ENCODE data around the gene PKNOX2.

The PKNOX2 gene

DNA sequence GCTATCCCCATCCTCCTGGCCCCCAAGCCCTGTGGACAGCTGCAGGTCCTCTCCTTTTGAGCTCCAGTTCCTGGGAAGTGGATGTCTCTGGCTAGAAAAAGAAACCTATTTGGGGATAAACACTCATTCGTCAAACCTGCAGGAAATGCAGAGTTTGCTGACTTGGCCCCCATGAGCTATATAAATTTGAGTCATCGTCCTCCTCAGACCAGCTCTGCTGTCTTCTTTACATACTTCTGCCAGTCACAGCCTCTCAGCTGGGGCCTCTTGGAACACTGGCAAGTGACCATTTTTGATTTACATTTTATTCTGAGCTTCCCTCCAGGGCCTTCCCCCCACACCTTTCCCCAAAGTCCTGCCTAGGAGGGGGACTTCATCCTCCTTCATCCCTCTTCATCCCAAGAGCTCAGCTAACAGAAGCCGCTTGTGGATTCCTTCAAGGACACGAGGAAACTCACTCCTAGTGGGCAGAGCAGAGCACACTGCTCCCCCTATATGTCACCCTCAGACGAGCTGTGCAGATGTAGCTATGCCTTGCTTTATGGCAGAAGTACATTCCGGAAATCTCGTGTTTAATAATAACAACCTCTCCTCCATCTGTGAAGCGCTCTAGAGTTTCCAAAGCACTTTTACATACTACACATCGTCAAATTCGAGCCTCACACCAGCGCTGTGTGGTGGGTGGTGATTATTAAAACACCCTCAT is 199.7 kb downstream of the PKNOX2 start:
- no peak for TF ChIP-seq EZH2phosphoT487 (IDR thresholded peaks at IDR 0.05; ENCODE audit: low read depth)
- 0 out of 2 replicates have a peak, but pooled peaks have one; percentile 6 for TF ChIP-seq CTCF (IDR thresholded peaks at IDR 0.05; ENCODE audit: low read depth, low read length)
- Histone ChIP-seq H3K27ac (ENCODE audit: low read length) (no peak overlapping the region), H3K4me1 (ENCODE audit: low read length) (peaks cover 14% of the 10 kb centered on the region)

GRCh38 chr11:125365196-125365931 is 200.8 kb downstream of the PKNOX2 start:
- no peak overlapping the region for H3K27ac ChIP-seq (ENCODE audit: low read length)
- TF ChIP-seq EZH2phosphoT487 (IDR thresholded peaks at IDR 0.05; ENCODE audit: low read depth) = no peak
- TF ChIP-seq CTCF (IDR thresholded peaks at IDR 0.05; ENCODE audit: low read depth, low read length) = no peak
- peaks cover 9% of the 10 kb centered on the region for H3K4me1 ChIP-seq (ENCODE audit: low read length)

More for the DNA sequence above, 199.7 kb downstream of the PKNOX2 start:
- H3K4me2 ChIP-seq (ENCODE audit: low read length) = peak overlapping the region; percentile 43
- H3K9ac ChIP-seq (ENCODE audit: low read length) = no peak overlapping the region
- H3K36me3 ChIP-seq (replicated peaks; ENCODE audit: low read depth, low read length) = no peaks in the 10 kb centered on the region
- no peaks in the 10 kb centered on the region for H4K20me1 ChIP-seq (ENCODE audit: insufficient read depth, low read length)
- peaks cover 25% of the 10 kb centered on the region for H3K27me3 ChIP-seq (ENCODE audit: low read depth, low read length)
- no peaks in the 10 kb centered on the region for H3K9me3 ChIP-seq (ENCODE audit: insufficient read depth, low read length)
- H3K79me2 ChIP-seq (ENCODE audit: low read length) = no peaks in the 10 kb centered on the region
- no peak overlapping the region for H2AFZ ChIP-seq (ENCODE audit: low read depth, low read length)
- no peak overlapping the region for H3K4me3 ChIP-seq (ENCODE audit: low read length)

GRCh38 chr11:125367710-125368109 is 203.2 kb downstream of the PKNOX2 start:
- Histone ChIP-seq H3K36me3 (replicated peaks; ENCODE audit: low read depth, low read length) (no peaks in the 10 kb centered on the region), H2AFZ (ENCODE audit: low read depth, low read length) (no peak overlapping the region), H4K20me1 (ENCODE audit: insufficient read depth, low read length) (no peaks in the 10 kb centered on the region), H3K4me1 (ENCODE audit: low read length) (peaks cover 9% of the 10 kb centered on the region), H3K4me3 (ENCODE audit: low read length) (no peak overlapping the region), H3K79me2 (ENCODE audit: low read length) (no peaks in the 10 kb centered on the region), H3K9me3 (ENCODE audit: insufficient read depth, low read length) (no peaks in the 10 kb centered on the region), H3K4me2 (ENCODE audit: low read length) (no peak overlapping the region), H3K27ac (ENCODE audit: low read length) (no peak overlapping the region), H3K9ac (ENCODE audit: low read length) (no peak overlapping the region), H3K27me3 (ENCODE audit: low read depth, low read length) (peaks cover 44% of the 10 kb centered on the region)
- TF ChIP-seq CTCF (IDR thresholded peaks at IDR 0.05; ENCODE audit: low read depth, low read length) (no peak), EZH2phosphoT487 (IDR thresholded peaks at IDR 0.05; ENCODE audit: low read depth) (no peak)

More at GRCh38 chr11:125365196-125365931, 200.8 kb downstream of the PKNOX2 start:
- Histone ChIP-seq H4K20me1 (ENCODE audit: insufficient read depth, low read length) (no peaks in the 10 kb centered on the region), H3K9me3 (ENCODE audit: insufficient read depth, low read length) (no peaks in the 10 kb centered on the region), H3K4me2 (ENCODE audit: low read length) (no peak overlapping the region), H3K79me2 (ENCODE audit: low read length) (no peaks in the 10 kb centered on the region), H3K36me3 (replicated peaks; ENCODE audit: low read depth, low read length) (no peaks in the 10 kb centered on the region), H3K4me3 (ENCODE audit: low read length) (no peak overlapping the region), H3K27me3 (ENCODE audit: low read depth, low read length) (peaks cover 26% of the 10 kb centered on the region), H3K9ac (ENCODE audit: low read length) (no peak overlapping the region), H2AFZ (ENCODE audit: low read depth, low read length) (no peak overlapping the region)

DNA sequence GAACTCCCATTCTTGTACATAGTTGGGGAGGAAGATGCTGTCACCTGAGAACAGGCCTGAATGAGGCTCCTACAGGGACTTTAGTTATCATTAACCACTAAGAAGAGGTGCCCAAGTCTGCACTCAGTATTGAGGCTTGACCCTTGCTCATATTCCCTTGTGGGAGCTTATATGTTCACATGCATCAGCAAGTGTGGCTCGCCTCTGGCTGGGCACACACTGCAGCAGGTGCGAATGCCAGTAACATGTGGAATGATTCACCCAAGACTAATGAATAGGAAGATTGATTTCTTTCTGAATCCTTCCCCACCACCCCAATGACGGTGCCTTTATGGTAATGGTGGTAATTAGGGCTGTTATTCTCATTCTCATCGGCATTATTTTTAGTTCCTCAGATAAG is 204.2 kb downstream of the PKNOX2 start:
- Histone ChIP-seq H3K4me3 (ENCODE audit: low read length) (no peak overlapping the region), H3K27ac (ENCODE audit: low read length) (no peak overlapping the region), H3K79me2 (ENCODE audit: low read length) (no peaks in the 10 kb centered on the region), H2AFZ (ENCODE audit: low read depth, low read length) (no peak overlapping the region), H3K4me2 (ENCODE audit: low read length) (no peak overlapping the region), H3K4me1 (ENCODE audit: low read length) (peaks cover 6% of the 10 kb centered on the region), H3K9ac (ENCODE audit: low read length) (no peak overlapping the region), H3K9me3 (ENCODE audit: insufficient read depth, low read length) (no peaks in the 10 kb centered on the region), H3K27me3 (ENCODE audit: low read depth, low read length) (peaks cover 42% of the 10 kb centered on the region), H4K20me1 (ENCODE audit: insufficient read depth, low read length) (no peaks in the 10 kb centered on the region), H3K36me3 (replicated peaks; ENCODE audit: low read depth, low read length) (no peaks in the 10 kb centered on the region)
- TF ChIP-seq EZH2phosphoT487 (IDR thresholded peaks at IDR 0.05; ENCODE audit: low read depth) (no peak), CTCF (IDR thresholded peaks at IDR 0.05; ENCODE audit: low read depth, low read length) (no peak)
